Measurements from ENCODE around the gene FRAT2. TPM values are rescaled to one million over a fixed set of nuclear protein-coding genes. Genes with fewer than 3 reads are reported as not detected.
"Not testable (repeated sequence)": the region's sequence is repeated elsewhere in the genome, so short reads cannot be mapped to it uniquely, and the experiment has no call there.

Gene FRAT2
- total RNA-seq, 1 experiment from 2014 or later, result 10.0 TPM

GRCh38 chr10:97291357-97292096 is 43.0 kb downstream of the FRAT2 start:
- no peak for DNase-seq (ENCODE audit: low read depth)

- not testable (repeated sequence) for DNase-seq (ENCODE audit: low read depth)
Measured at GRCh38 chr10:97290576-97291356, 43.8 kb downstream of the FRAT2 start.

GRCh38 chr10:97290076-97290475 is 44.5 kb downstream of the FRAT2 start:
- not testable (repeated sequence) for DNase-seq (ENCODE audit: low read depth)

Other genes starting within 250 kb of the FRAT2 start
- not detected in 2 replicates for gene SLIT1, start 148.8 kb downstream of the FRAT2 start, total RNA-seq (2014; rRNA removed; shearing (Covaris generic))
- 12.4 and 12.7 TPM in 2 replicates for gene ARHGAP19, start 42.1 kb downstream of the FRAT2 start, total RNA-seq (2014; rRNA removed; shearing (Covaris generic))
- gene FRAT1, start 15.5 kb downstream of the FRAT2 start, total RNA-seq (2014; rRNA removed; shearing (Covaris generic)), result 1.1 and 2.9 TPM in 2 replicates
- gene RRP12, start 66.6 kb upstream of the FRAT2 start, total RNA-seq (2014; rRNA removed; shearing (Covaris generic)), result 10.2 and 19.3 TPM in 2 replicates
- 949 and 1,198 TPM in 2 replicates for gene PGAM1, start 91.5 kb upstream of the FRAT2 start, total RNA-seq (2014; rRNA removed; shearing (Covaris generic))
- 68.9 and 69.3 TPM in 2 replicates for gene EXOSC1, start 111.3 kb upstream of the FRAT2 start, total RNA-seq (2014; rRNA removed; shearing (Covaris generic))
- gene ZDHHC16, start 111.4 kb upstream of the FRAT2 start, total RNA-seq (2014; rRNA removed; shearing (Covaris generic)), result 63.3 and 67.8 TPM in 2 replicates
- gene MMS19, start 163.7 kb upstream of the FRAT2 start, total RNA-seq (2014; rRNA removed; shearing (Covaris generic)), result 68.0 and 71.8 TPM in 2 replicates
- gene UBTD1, start 164.2 kb upstream of the FRAT2 start, total RNA-seq (2014; rRNA removed; shearing (Covaris generic)), result 21.8 and 40.5 TPM in 2 replicates
- gene ANKRD2, start 238.1 kb upstream of the FRAT2 start, total RNA-seq (2014; rRNA removed; shearing (Covaris generic)), result not detected in 2 replicates
- gene HOGA1, start 249.7 kb upstream of the FRAT2 start, total RNA-seq (2014; rRNA removed; shearing (Covaris generic)), result 0.12 and 0.71 TPM in 2 replicates